Liver (tissue), 9 donors: Measurements from ENCODE around the gene LPP. TPM values are rescaled to one million over a fixed set of nuclear protein-coding genes. Genes with fewer than 3 reads are reported as not detected.

Source experiments
- DNase-seq: peaks from one replicate; pipeline ENCODE4 v3.0.0-alpha.2; 2017; ENCODE audit warnings: low spot score
- H3K27ac ChIP-seq, 2 donors: one replicate each; pipeline ENCODE4 v1.7.0; 2013; ENCODE audit warnings: inconsistent platforms in 2 of 2, low read length in 2 of 2, control low read depth in 1 of 2, low read depth in 1 of 2, mild to moderate bottlenecking in 1 of 2
- H3K27me3 ChIP-seq, 4 donors: one replicate each; pipeline versions ENCODE4 v1.6.1 to v1.7.0; 2013; ENCODE audit warnings: low read length in 3 of 4, inconsistent platforms in 1 of 4, mild to moderate bottlenecking in 1 of 4, moderate library complexity in 1 of 4; ENCODE audit not compliant: control insufficient read depth in 4 of 4, insufficient read depth in 4 of 4
- H3K36me3 ChIP-seq, 4 donors: one replicate each; pipeline versions ENCODE4 v1.6.1 to v1.7.0; 2013; ENCODE audit warnings: low read length in 3 of 4, mild to moderate bottlenecking in 3 of 4, low read depth in 1 of 4, moderate library complexity in 1 of 4; ENCODE audit not compliant: control insufficient read depth in 4 of 4, insufficient read depth in 3 of 4
- H3K4me1 ChIP-seq, 4 donors: one replicate each; pipeline versions ENCODE4 v1.6.1 to v1.7.0; 2013; ENCODE audit warnings: low read length in 3 of 4, mild to moderate bottlenecking in 3 of 4, moderate library complexity in 1 of 4; ENCODE audit not compliant: control insufficient read depth in 4 of 4, insufficient read depth in 4 of 4
- H3K4me3 ChIP-seq, 3 donors: one replicate each; pipeline versions ENCODE4 v1.6.1 to v1.7.0; 2013; ENCODE audit warnings: low read length in 3 of 3, control low read depth in 1 of 3, low read depth in 1 of 3, mild to moderate bottlenecking in 1 of 3
- H3K9ac ChIP-seq, 2 donors: one replicate each; pipeline ENCODE4 v1.7.0; 2013; ENCODE audit warnings: low read length in 2 of 2, mild to moderate bottlenecking in 2 of 2, moderate library complexity in 2 of 2, control low read depth in 1 of 2, low read depth in 1 of 2
- H3K9me3 ChIP-seq, 4 donors: one replicate each; pipeline versions ENCODE4 v1.6.1 to v1.7.0; 2013; ENCODE audit warnings: low read length in 3 of 4; ENCODE audit not compliant: control insufficient read depth in 4 of 4
- ATF3 ChIP-seq: IDR thresholded peaks from 2 replicates; pipeline ENCODE4 v1.6.1; 2016; ENCODE audit warnings: antibody characterized with exemption
- CTCF ChIP-seq: fragments of 150-350 bp; IDR thresholded peaks from 2 replicates; pipeline ENCODE4 v1.5.1; 2017; ENCODE audit warnings: improper control_type of control experiment, low read depth, low read length; ENCODE audit not compliant: missing input control
- EGR1 ChIP-seq, 2 donors: IDR thresholded peaks; 2 replicates each; pipeline ENCODE4 v1.6.1; 2016 to 2018; ENCODE audit warnings: antibody characterized with exemption in 2 of 2, low read depth in 2 of 2
- FOXA1 ChIP-seq: IDR thresholded peaks from 2 replicates; pipeline ENCODE4 v1.6.1; 2016; ENCODE audit warnings: antibody characterized with exemption
- HNF4A ChIP-seq, 2 donors: conservative IDR thresholded peaks; 2 replicates each; pipeline ENCODE4 v1.6.1; 2016; ENCODE audit warnings: antibody characterized with exemption in 2 of 2, mild to moderate bottlenecking in 2 of 2
- MAX ChIP-seq: IDR thresholded peaks from 2 replicates; pipeline ENCODE4 v1.6.1; 2016; ENCODE audit warnings: antibody characterized with exemption
- NR2F2 ChIP-seq: IDR thresholded peaks from 2 replicates; pipeline ENCODE4 v1.6.1; 2016; ENCODE audit warnings: antibody characterized with exemption
- RXRA ChIP-seq, 2 donors: IDR thresholded peaks; 2 replicates each; pipeline ENCODE4 v1.6.1; 2017 to 2018; ENCODE audit warnings: antibody characterized with exemption in 2 of 2, mild to moderate bottlenecking in 1 of 2
- SP1 ChIP-seq: IDR thresholded peaks from 2 replicates; pipeline ENCODE4 v1.6.1; 2018; ENCODE audit warnings: antibody characterized with exemption, mild to moderate bottlenecking
- YY1 ChIP-seq: IDR thresholded peaks from 2 replicates; pipeline ENCODE4 v1.6.1; 2016; ENCODE audit warnings: antibody characterized with exemption, mild to moderate bottlenecking
- WGBS: extraction: QIAGEN DNeasy Blood & Tissue Kit; methylation state at CpG from one replicate; pipeline ENCODE4 v1.1.7; 2013; 5-methylcytosine and 5-hydroxymethylcytosine counted together
- polyA plus RNA-seq, 2 donors: library from polyadenylated mRNA; stranded (reverse) in 1 of 2; unstranded in 1 of 2; fragments of 200-250 nt in 1 of 2; fragments of >200 nt in 1 of 2; fragmentation: Nextera tagmentation in 1 of 2; extraction: Ambion mirVana in 1 of 2; gene quantifications; one replicate each; pipeline versions ENCODE4 v1.2.1 to v1.2.3, GENCODE V29; 2013 to 2015
- total RNA-seq, 2 donors: library from RNA; depleted of rRNA; stranded (reverse); fragments of >200 nt; gene quantifications; one replicate each; pipeline ENCODE4 v1.2.3, GENCODE V29; 2014
- TF ChIP-seq, protein P1 (sequence below): IDR thresholded peaks from 2 replicates; pipeline ENCODE4 v1.6.1; 2016; ENCODE audit warnings: antibody characterized with exemption, mild to moderate bottlenecking
- TF ChIP-seq, protein P2 (sequence below): IDR thresholded peaks from 2 replicates; pipeline ENCODE4 v1.6.1; 2016; ENCODE audit warnings: antibody characterized with exemption
- donor health status: healthy.
- donor health status: healthy.
- donor health status: healthy.
- donor health status: healthy.
- donor health status: healthy.

Gene LPP
- total and polyA plus RNA-seq, 4 donors, result 3.3 to 53.7 (median 28.2) TPM

DNA sequence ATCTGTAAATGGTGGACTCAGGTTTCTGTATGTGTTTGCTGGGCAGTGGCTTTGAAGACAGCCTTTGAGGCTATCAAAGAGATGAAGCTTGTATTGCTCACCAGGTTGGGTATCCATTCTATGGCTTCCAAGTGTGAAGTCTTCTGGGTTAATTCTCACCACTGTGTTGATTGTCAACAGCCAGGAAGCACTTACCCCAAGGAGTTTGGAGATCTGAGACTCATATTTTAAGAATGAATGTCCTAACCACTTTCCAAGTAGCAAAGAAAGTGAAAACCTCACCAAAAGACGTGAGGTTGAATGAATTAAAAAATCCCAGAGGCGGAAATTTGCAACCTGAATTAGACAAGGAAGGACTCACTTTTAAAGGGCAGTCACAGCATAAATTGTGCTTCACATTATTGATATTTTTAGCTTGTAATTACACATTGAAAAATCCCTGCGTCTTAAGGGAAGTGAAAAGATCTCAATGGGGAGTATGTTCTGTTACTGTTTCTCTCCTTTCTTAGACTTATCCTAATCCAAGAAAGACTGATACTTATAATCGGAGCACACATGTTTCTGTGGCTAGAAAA is 713.8 kb downstream of the LPP start:
- DNase-seq, result no peak
- WGBS, result 92% methylated on average over 4 of the region's 4 CpGs
- peaks cover 0 to 3% (median 1%) of the 10 kb centered on the region in 4 donors for H3K4me1 ChIP-seq
- H3K9me3 ChIP-seq, result no peaks in the 10 kb centered on the region
- H3K27ac ChIP-seq, result no peak overlapping the region
- H3K9ac ChIP-seq, result no peak overlapping the region
- peaks cover 2 to 9% (median 3%) of the 10 kb centered on the region in 4 donors for H3K36me3 ChIP-seq
- no peaks in the 10 kb centered on the region for H3K27me3 ChIP-seq
- no peak for TF ChIP-seq RXRA (IDR thresholded peaks at IDR 0.05)
- TF ChIP-seq, protein P1, sequence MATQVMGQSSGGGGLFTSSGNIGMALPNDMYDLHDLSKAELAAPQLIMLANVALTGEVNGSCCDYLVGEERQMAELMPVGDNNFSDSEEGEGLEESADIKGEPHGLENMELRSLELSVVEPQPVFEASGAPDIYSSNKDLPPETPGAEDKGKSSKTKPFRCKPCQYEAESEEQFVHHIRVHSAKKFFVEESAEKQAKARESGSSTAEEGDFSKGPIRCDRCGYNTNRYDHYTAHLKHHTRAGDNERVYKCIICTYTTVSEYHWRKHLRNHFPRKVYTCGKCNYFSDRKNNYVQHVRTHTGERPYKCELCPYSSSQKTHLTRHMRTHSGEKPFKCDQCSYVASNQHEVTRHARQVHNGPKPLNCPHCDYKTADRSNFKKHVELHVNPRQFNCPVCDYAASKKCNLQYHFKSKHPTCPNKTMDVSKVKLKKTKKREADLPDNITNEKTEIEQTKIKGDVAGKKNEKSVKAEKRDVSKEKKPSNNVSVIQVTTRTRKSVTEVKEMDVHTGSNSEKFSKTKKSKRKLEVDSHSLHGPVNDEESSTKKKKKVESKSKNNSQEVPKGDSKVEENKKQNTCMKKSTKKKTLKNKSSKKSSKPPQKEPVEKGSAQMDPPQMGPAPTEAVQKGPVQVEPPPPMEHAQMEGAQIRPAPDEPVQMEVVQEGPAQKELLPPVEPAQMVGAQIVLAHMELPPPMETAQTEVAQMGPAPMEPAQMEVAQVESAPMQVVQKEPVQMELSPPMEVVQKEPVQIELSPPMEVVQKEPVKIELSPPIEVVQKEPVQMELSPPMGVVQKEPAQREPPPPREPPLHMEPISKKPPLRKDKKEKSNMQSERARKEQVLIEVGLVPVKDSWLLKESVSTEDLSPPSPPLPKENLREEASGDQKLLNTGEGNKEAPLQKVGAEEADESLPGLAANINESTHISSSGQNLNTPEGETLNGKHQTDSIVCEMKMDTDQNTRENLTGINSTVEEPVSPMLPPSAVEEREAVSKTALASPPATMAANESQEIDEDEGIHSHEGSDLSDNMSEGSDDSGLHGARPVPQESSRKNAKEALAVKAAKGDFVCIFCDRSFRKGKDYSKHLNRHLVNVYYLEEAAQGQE, result no peak
- TF ChIP-seq CTCF, result no peak
- no peak for TF ChIP-seq MAX
- no peak for TF ChIP-seq NR2F2
- no peak for TF ChIP-seq EGR1 (IDR thresholded peaks at IDR 0.05; ENCODE audit: low read depth in 2 of 2)
- TF ChIP-seq HNF4A (conservative IDR thresholded peaks at IDR 0.05), result no peak
- TF ChIP-seq FOXA1, result no peak
- TF ChIP-seq, protein P2, sequence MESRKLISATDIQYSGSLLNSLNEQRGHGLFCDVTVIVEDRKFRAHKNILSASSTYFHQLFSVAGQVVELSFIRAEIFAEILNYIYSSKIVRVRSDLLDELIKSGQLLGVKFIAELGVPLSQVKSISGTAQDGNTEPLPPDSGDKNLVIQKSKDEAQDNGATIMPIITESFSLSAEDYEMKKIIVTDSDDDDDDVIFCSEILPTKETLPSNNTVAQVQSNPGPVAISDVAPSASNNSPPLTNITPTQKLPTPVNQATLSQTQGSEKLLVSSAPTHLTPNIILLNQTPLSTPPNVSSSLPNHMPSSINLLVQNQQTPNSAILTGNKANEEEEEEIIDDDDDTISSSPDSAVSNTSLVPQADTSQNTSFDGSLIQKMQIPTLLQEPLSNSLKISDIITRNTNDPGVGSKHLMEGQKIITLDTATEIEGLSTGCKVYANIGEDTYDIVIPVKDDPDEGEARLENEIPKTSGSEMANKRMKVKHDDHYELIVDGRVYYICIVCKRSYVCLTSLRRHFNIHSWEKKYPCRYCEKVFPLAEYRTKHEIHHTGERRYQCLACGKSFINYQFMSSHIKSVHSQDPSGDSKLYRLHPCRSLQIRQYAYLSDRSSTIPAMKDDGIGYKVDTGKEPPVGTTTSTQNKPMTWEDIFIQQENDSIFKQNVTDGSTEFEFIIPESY, result no peak
- no peak for TF ChIP-seq YY1
- TF ChIP-seq ATF3, result no peak
- no peak overlapping the region for H3K4me3 ChIP-seq

DNA sequence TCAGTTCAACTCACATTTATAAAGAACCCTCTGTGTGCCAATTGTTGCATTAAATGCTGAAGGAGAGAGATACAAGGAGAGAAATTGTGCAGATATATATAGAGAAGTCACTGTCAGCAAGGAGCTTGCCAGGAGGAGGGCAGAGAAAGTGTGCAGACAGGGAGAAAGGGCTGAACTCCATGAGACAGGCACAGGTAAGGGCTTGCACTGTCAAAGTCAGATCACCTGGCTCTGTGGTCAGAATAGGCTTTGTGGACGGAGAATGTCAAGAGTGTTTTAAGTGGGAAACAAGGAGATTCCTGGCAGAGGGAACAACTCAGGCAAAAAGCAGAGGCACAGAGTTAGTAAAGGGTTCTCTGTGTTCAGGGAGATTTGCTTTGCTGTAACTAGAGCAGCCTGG is 714.8 kb downstream of the LPP start:
- Histone ChIP-seq H3K27me3 (no peaks in the 10 kb centered on the region), H3K27ac (no peak overlapping the region), H3K9ac (no peak overlapping the region), H3K36me3 (peaks cover 2 to 18% (median 5%) of the 10 kb centered on the region in 4 donors), H3K9me3 (no peaks in the 10 kb centered on the region), H3K4me3 (no peak overlapping the region), H3K4me1 (peaks cover 0 to 3% (median 1%) of the 10 kb centered on the region in 4 donors)
- TF ChIP-seq RXRA (IDR thresholded peaks at IDR 0.05) (no peak), EGR1 (IDR thresholded peaks at IDR 0.05; ENCODE audit: low read depth in 2 of 2) (no peak), SP1 (no peak)
- no peak for DNase-seq
- 94% methylated on average over 1 of the region's 1 CpG for WGBS
